CD4-positive, alpha-beta T cell (primary cell): ENCODE measurements around the gene NUDT21. TPM values are rescaled to one million over a fixed set of nuclear protein-coding genes. Genes with fewer than 3 reads are reported as not detected.

Experiments
- ATAC-seq: fragments of 200-7000 bp; cut with Tn5 transposase; one replicate; pipeline ENCODE4 v1.10.0; 2022; ENCODE audit warnings: mild to moderate bottlenecking; ENCODE audit not compliant: poor library complexity
- CTCF ChIA-PET: fragments of 350-600 bp; sonication (Branson Sonifier 250); formaldehyde crosslinking; loops from one replicate; lab custom pipeline; 2021; ENCODE audit warnings: antibody characterized with exemption, inconsistent platforms; lab: Charles Lee
- POLR2A ChIA-PET: fragments of 350-600 bp; sonication (Branson Sonifier 250); formaldehyde crosslinking; loops from one replicate; lab custom pipeline; 2021; ENCODE audit warnings: antibody characterized with exemption, inconsistent platforms; lab: Charles Lee
- DNase-seq, 14 experiments: peaks; one replicate each; pipeline ENCODE4 v3.0.0-alpha.2; 2013 to 2020; ENCODE audit warnings: mixed read lengths in 2 of 14
- H3K27ac ChIP-seq, 2 donors: one replicate each; pipeline versions ENCODE4 v1.5.1 to v1.7.0; 2013; ENCODE audit warnings: low read length in 2 of 2, low read depth in 1 of 2, mild to moderate bottlenecking in 1 of 2
- H3K27me3 ChIP-seq, 2 experiments: 1 replicate in 1 of 2; 2 replicates in 1 of 2; pipeline versions ENCODE4 v1.6.1 to v1.7.0; 2013; ENCODE audit warnings: low read length in 2 of 2, control low read depth in 1 of 2, mild to moderate bottlenecking in 1 of 2, moderate library complexity in 1 of 2; ENCODE audit not compliant: insufficient read depth in 2 of 2, control insufficient read depth in 1 of 2
- H3K36me3 ChIP-seq: one replicate; pipeline ENCODE4 v1.6.1; 2013; ENCODE audit warnings: low read length, control low read depth; ENCODE audit not compliant: insufficient read depth
- H3K4me1 ChIP-seq: one replicate; pipeline ENCODE4 v1.6.1; 2013; ENCODE audit warnings: low read length, control low read depth; ENCODE audit not compliant: insufficient read depth
- H3K4me3 ChIP-seq: one replicate; pipeline ENCODE4 v1.5.1; 2013; ENCODE audit warnings: mild to moderate bottlenecking, low read length, moderate library complexity
- H3K9me3 ChIP-seq, 2 experiments: 1 replicate in 1 of 2; 2 replicates in 1 of 2; pipeline versions ENCODE4 v1.6.1 to v1.7.0; 2013; ENCODE audit warnings: low read length in 2 of 2, mild to moderate bottlenecking in 2 of 2, control low read depth in 1 of 2, moderate library complexity in 1 of 2; ENCODE audit not compliant: control insufficient read depth in 1 of 2, insufficient read depth in 1 of 2
- H3K27ac Mint-ChIP-seq: one replicate; pipeline ENCODE4 v1.8.0; 2020; ENCODE audit warnings: mixed read lengths
- H3K27me3 Mint-ChIP-seq: one replicate; pipeline ENCODE4 v1.8.0; 2021; ENCODE audit warnings: mixed read lengths
- H3K36me3 Mint-ChIP-seq: one replicate; pipeline ENCODE4 v1.8.0; 2021; ENCODE audit warnings: low read depth, mixed read lengths
- H3K4me1 Mint-ChIP-seq: one replicate; pipeline ENCODE4 v1.8.0; 2021; ENCODE audit warnings: low read depth, mixed read lengths
- H3K4me3 Mint-ChIP-seq: one replicate; pipeline ENCODE4 v1.8.0; 2020; ENCODE audit warnings: mild to moderate bottlenecking, mixed read lengths
- H3K9me3 Mint-ChIP-seq: one replicate; pipeline ENCODE4 v1.8.0; 2020; ENCODE audit warnings: mixed read lengths
- intact Hi-C, 2 experiments: fragments of 100-400 bp; cut with DNase I in 1 of 2; cut with micrococcal nuclease in 1 of 2; formaldehyde crosslinking; loops; one replicate each; pipeline versions ENCODE4 v1.15.1 to v1.9.0; 2023 to 2025; cut with DNase I, micrococcal nuclease
- total RNA-seq, 174 experiments: library from RNA in 2 of 174; stranded (reverse) in 2 of 174; gene quantifications; one replicate each; pipeline ENCODE4 v1.2.3 and lab custom pipeline; 2021 to 2026
- TF ChIP-seq, protein P1 (sequence below): fragments of 200-600 bp; IDR thresholded peaks from one replicate; pipeline ENCODE4 v1.8.0; 2022; ENCODE audit warnings: antibody characterized with exemption, mild to moderate bottlenecking

Gene NUDT21
- total RNA-seq, 2 experiments from 2014 or later = 89.6 to 96.6 TPM

DNA sequence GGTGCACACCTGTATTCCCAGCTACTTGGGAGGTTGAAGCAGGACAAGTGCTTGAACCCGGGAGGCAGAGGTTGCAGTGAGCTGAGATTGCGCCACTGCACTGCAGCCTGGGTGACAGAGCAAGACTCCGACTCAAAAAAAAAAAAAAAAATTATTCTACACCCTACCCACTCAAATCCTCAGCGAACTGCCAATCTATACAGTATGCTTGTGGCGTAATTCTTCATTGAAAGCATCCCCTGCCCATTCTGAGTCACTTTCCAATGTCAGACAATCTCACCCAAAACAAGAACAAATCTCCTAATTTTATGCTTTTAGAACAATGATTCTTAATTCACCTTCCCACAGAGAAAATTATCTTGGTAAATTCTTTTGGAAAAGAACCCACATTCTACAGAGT is 37.8 kb downstream of the NUDT21 start:
- Mint-ChIP-seq H3K27me3 (no peaks in the 10 kb centered on the region), H3K4me3 (no peak overlapping the region), H3K27ac (no peak overlapping the region), H3K9me3 (no peaks in the 10 kb centered on the region), H3K4me1 (peaks cover 22% of the 10 kb centered on the region), H3K36me3 (peaks cover 60% of the 10 kb centered on the region)
- ATAC-seq (no peak), DNase-seq (no peak)
- Histone ChIP-seq H3K27ac (no peak overlapping the region), H3K27me3 (no peaks in the 10 kb centered on the region), H3K4me1 (no peaks in the 10 kb centered on the region), H3K9me3 (no peaks in the 10 kb centered on the region), H3K36me3 (peaks cover 31% of the 10 kb centered on the region), H3K4me3 (no peak overlapping the region)
- intact Hi-C loops = no loop called here
- ChIA-PET POLR2A (no interaction called here), CTCF (no interaction called here)
- TF ChIP-seq, protein P1, sequence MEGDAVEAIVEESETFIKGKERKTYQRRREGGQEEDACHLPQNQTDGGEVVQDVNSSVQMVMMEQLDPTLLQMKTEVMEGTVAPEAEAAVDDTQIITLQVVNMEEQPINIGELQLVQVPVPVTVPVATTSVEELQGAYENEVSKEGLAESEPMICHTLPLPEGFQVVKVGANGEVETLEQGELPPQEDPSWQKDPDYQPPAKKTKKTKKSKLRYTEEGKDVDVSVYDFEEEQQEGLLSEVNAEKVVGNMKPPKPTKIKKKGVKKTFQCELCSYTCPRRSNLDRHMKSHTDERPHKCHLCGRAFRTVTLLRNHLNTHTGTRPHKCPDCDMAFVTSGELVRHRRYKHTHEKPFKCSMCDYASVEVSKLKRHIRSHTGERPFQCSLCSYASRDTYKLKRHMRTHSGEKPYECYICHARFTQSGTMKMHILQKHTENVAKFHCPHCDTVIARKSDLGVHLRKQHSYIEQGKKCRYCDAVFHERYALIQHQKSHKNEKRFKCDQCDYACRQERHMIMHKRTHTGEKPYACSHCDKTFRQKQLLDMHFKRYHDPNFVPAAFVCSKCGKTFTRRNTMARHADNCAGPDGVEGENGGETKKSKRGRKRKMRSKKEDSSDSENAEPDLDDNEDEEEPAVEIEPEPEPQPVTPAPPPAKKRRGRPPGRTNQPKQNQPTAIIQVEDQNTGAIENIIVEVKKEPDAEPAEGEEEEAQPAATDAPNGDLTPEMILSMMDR = no peak

DNA sequence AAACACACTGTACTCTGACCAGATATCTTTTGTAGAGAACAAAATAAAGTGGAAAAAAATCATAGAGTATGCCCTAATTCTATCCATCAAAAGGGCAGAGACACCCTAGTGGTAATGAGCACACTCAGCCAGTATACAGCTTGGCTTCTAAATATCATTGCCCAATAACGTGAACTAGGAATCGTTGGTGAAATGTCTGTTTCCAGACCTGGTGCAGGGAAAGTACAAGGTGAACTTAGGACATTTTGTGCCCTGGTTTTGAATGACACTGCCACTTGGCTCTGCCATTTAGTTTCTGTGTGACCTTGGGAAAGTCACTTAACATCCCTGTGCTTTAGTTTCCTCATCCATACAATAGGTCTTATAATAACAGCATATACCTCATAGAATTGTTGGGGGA is 39.5 kb downstream of the NUDT21 start:
- Mint-ChIP-seq H3K27ac (no peak overlapping the region), H3K4me1 (peaks cover 22% of the 10 kb centered on the region), H3K36me3 (peaks cover 68% of the 10 kb centered on the region), H3K9me3 (no peaks in the 10 kb centered on the region), H3K4me3 (no peak overlapping the region), H3K27me3 (no peaks in the 10 kb centered on the region)
- DNase-seq (no peak), ATAC-seq (no peak)
- Histone ChIP-seq H3K27me3 (no peaks in the 10 kb centered on the region), H3K9me3 (no peaks in the 10 kb centered on the region), H3K36me3 (peaks cover 40% of the 10 kb centered on the region), H3K4me1 (no peaks in the 10 kb centered on the region), H3K4me3 (no peak overlapping the region), H3K27ac (no peak overlapping the region)
- TF ChIP-seq, protein P1 = no peak
- ChIA-PET POLR2A (no interaction called here), CTCF (no interaction called here)
- intact Hi-C loops = no loop called here

- CTCF ChIA-PET = no interaction called here
These were observed 40.0 kb downstream of the NUDT21 start for GRCh38 chr16:56411123-56411522.

More at GRCh38 chr16:56411123-56411522, 40.0 kb downstream of the NUDT21 start:
- peaks cover 68% of the 10 kb centered on the region for H3K36me3 Mint-ChIP-seq
- Histone ChIP-seq H3K4me3 (no peak overlapping the region), H3K27ac (no peak overlapping the region), H3K4me1 (no peaks in the 10 kb centered on the region), H3K9me3 (no peaks in the 10 kb centered on the region), H3K36me3 (peaks cover 40% of the 10 kb centered on the region), H3K27me3 (no peaks in the 10 kb centered on the region)
- POLR2A ChIA-PET = no interaction called here
- H3K4me3 Mint-ChIP-seq = no peak overlapping the region
- no peak overlapping the region for H3K27ac Mint-ChIP-seq
- peaks cover 21% of the 10 kb centered on the region for H3K4me1 Mint-ChIP-seq
- intact Hi-C loops = no loop called here
- no peaks in the 10 kb centered on the region for H3K27me3 Mint-ChIP-seq
- ATAC-seq (no peak), DNase-seq (no peak)
- TF ChIP-seq, protein P1 = no peak
- H3K9me3 Mint-ChIP-seq = no peaks in the 10 kb centered on the region
